PC-9 (cell line): ENCODE data around the gene AMOTL2. TPM values are rescaled to one million over a fixed set of nuclear protein-coding genes. Genes with fewer than 3 reads are reported as not detected.

Experiments
- BruUV-seq: library from RNA; stranded (reverse); fragments of 400-500 nt; replicated peaks from 2 replicates; lab custom pipeline; 2021; lab: Mats Ljungman, UMichigan
- CTCF ChIA-PET: fragments of 300-600 bp; sonication (Branson Sonifier 250); formaldehyde crosslinking; loops from one replicate; lab custom pipeline; 2022; ENCODE audit warnings: antibody characterized with exemption; lab: Charles Lee
- POLR2A ChIA-PET: fragments of 300-600 bp; sonication (Branson Sonifier 250); formaldehyde crosslinking; loops from one replicate; lab custom pipeline; 2022; ENCODE audit warnings: antibody characterized with exemption; ENCODE audit not compliant: unreplicated experiment; lab: Charles Lee
- DNase-seq, 2 experiments: peaks; one replicate each; pipeline versions ENCODE4 v3.0.0 to v3.0.0-alpha.2; 2015 to 2022; ENCODE audit warnings: mixed read lengths in 1 of 2
- H2AFZ ChIP-seq: fragments of 200-600 bp; sonication (generic); 2 replicates; pipeline ENCODE4 v1.8.1; 2017; ENCODE audit warnings: antibody characterized with exemption
- H3F3A ChIP-seq: fragments of 200-600 bp; sonication (generic); 2 replicates; pipeline ENCODE4 v1.8.1; 2017; ENCODE audit warnings: antibody characterized with exemption, mild to moderate bottlenecking, low read depth; ENCODE audit not compliant: insufficient read depth
- H3K27ac ChIP-seq: fragments of 200-600 bp; sonication (generic); 2 replicates; pipeline ENCODE4 v1.6.1; 2016; ENCODE audit warnings: mixed run types
- H3K27me3 ChIP-seq: fragments of 200-600 bp; sonication (generic); 2 replicates; pipeline ENCODE4 v1.6.1; 2016; ENCODE audit warnings: low read depth, mixed run types; ENCODE audit not compliant: insufficient read depth
- H3K36me3 ChIP-seq: fragments of 200-600 bp; sonication (generic); 2 replicates; pipeline ENCODE4 v1.6.1; 2016; ENCODE audit warnings: low read depth, mixed run types
- H3K4me1 ChIP-seq: fragments of 200-600 bp; sonication (generic); replicated peaks from 2 replicates; pipeline ENCODE4 v1.6.1; 2016; ENCODE audit warnings: mixed run types; ENCODE audit not compliant: insufficient read depth
- H3K4me2 ChIP-seq: fragments of 200-600 bp; sonication (generic); 2 replicates; pipeline ENCODE4 v1.6.1; 2017; ENCODE audit warnings: mixed run types
- H3K4me3 ChIP-seq: fragments of 200-600 bp; sonication (generic); 2 replicates; pipeline ENCODE4 v1.6.1; 2016; ENCODE audit warnings: mixed run types
- H3K79me2 ChIP-seq: fragments of 200-600 bp; sonication (generic); 2 replicates; pipeline ENCODE4 v1.6.1; 2017; ENCODE audit warnings: low read depth, mixed run types
- H3K9me2 ChIP-seq: fragments of 200-600 bp; sonication (generic); 2 replicates; pipeline ENCODE4 v1.8.1; 2017; ENCODE audit warnings: mild to moderate bottlenecking; ENCODE audit not compliant: insufficient read depth
- H3K9me3 ChIP-seq: fragments of 200-600 bp; sonication (generic); 2 replicates; pipeline ENCODE4 v1.8.1; 2016; ENCODE audit warnings: low read depth; ENCODE audit not compliant: insufficient read depth
- H4K20me1 ChIP-seq: fragments of 200-600 bp; sonication (generic); 2 replicates; pipeline ENCODE4 v1.8.1; 2017; ENCODE audit not compliant: insufficient read depth
- CTCF ChIP-seq: fragments of 200-600 bp; sonication (generic); conservative IDR thresholded peaks from 2 replicates; pipeline ENCODE4 v1.6.1; 2017; ENCODE audit warnings: mixed run types, antibody characterized with exemption, mild to moderate bottlenecking, moderate library complexity
- EZH2 ChIP-seq: fragments of 200-600 bp; sonication (generic); IDR thresholded peaks from 2 replicates; pipeline ENCODE4 v1.8.0; 2017; ENCODE audit warnings: antibody characterized with exemption, low read depth
- intact Hi-C: fragments of 100-400 bp; cut with micrococcal nuclease; formaldehyde crosslinking; loops from one replicate; pipeline ENCODE4 v1.10.0; 2022; ENCODE audit not compliant: unreplicated experiment
- total RNA-seq: library from RNA; stranded (reverse); gene quantifications from 2 replicates; pipeline ENCODE4 v1.2.3, GENCODE V29; 2021

The AMOTL2 gene
- total RNA-seq, 1 experiment from 2014 or later, result 147 TPM

GRCh38 chr3:134419214-134419959, 45.1 kb upstream of the AMOTL2 start:
- Histone ChIP-seq H4K20me1 (no peaks in the 10 kb centered on the region), H3K4me1 (peaks cover 19% of the 10 kb centered on the region), H2AFZ (no peak overlapping the region), H3K27ac (no peak overlapping the region), H3K27me3 (no peaks in the 10 kb centered on the region), H3K36me3 (no peaks in the 10 kb centered on the region), H3K9me3 (no peaks in the 10 kb centered on the region), H3F3A (no peaks in the 10 kb centered on the region), H3K9me2 (no peaks in the 10 kb centered on the region), H3K4me3 (no peak overlapping the region), H3K79me2 (no peaks in the 10 kb centered on the region), H3K4me2 (peak overlapping the region; percentile 18)
- TF ChIP-seq CTCF, result no peak
- no peak for TF ChIP-seq EZH2
- BruUV-seq, result no TSS peak
- CTCF ChIA-PET, result no interaction called here
- POLR2A ChIA-PET, result interaction anchor here (0.6 kb wide), 1 partner anchor 45 kb away, joined by 9 read pairs; the partner anchor contains the start of gene AMOTL2
- intact Hi-C loops, result no loop called here
- peak; percentile 12 to 41 for DNase-seq

- H3K4me1 ChIP-seq, result no peaks in the 10 kb centered on the region
- no peaks in the 10 kb centered on the region for H3K9me3 ChIP-seq
- H3K9me2 ChIP-seq, result no peaks in the 10 kb centered on the region
- DNase-seq, result no peak
- no peaks in the 10 kb centered on the region for H3K27me3 ChIP-seq
- CTCF ChIA-PET, result no interaction called here
- TF ChIP-seq EZH2 (no peak), CTCF (no peak)
- BruUV-seq, result no TSS peak
- intact Hi-C loops, result no loop called here
- H3K36me3 ChIP-seq, result no peaks in the 10 kb centered on the region
- H3K27ac ChIP-seq, result no peak overlapping the region
- H4K20me1 ChIP-seq, result no peaks in the 10 kb centered on the region
- POLR2A ChIA-PET, result no interaction called here
- H2AFZ ChIP-seq, result no peak overlapping the region
- H3F3A ChIP-seq, result no peaks in the 10 kb centered on the region
- H3K4me2 ChIP-seq, result no peak overlapping the region
- no peaks in the 10 kb centered on the region for H3K79me2 ChIP-seq
- no peak overlapping the region for H3K4me3 ChIP-seq
Observed at GRCh38 chr3:134409041-134409440, 34.8 kb upstream of the AMOTL2 start.

- Histone ChIP-seq H3K36me3 (no peaks in the 10 kb centered on the region), H3K27ac (no peak overlapping the region), H2AFZ (no peak overlapping the region), H3K4me1 (no peaks in the 10 kb centered on the region), H3F3A (no peaks in the 10 kb centered on the region), H3K27me3 (no peaks in the 10 kb centered on the region), H3K9me3 (0 out of 2 replicates have a peak, but pooled peaks cover 1% of the 10 kb centered on the region), H4K20me1 (no peaks in the 10 kb centered on the region), H3K9me2 (no peaks in the 10 kb centered on the region), H3K4me3 (no peak overlapping the region), H3K4me2 (no peak overlapping the region), H3K79me2 (no peaks in the 10 kb centered on the region)
- no TSS peak for BruUV-seq
- ChIA-PET POLR2A (no interaction called here), CTCF (no interaction called here)
- DNase-seq, result no peak
- no peak for TF ChIP-seq CTCF
- TF ChIP-seq EZH2, result no peak
- intact Hi-C loops, result no loop called here
Observed at GRCh38 chr3:134407239-134407625, 33.0 kb upstream of the AMOTL2 start.
